Sigmoid colon (tissue), 4 donors: ENCODE measurements around the gene GPR61.

ENCODE experiments used
- EP300 ChIP-seq, 4 donors: sonication (generic); formaldehyde crosslinking; IDR thresholded peaks; one replicate each; pipeline ENCODE4 v1.6.1; 2017; ENCODE audit warnings: antibody characterized with exemption in 4 of 4
- POLR2A ChIP-seq, 2 donors: fragments of 450-650 bp; IDR thresholded peaks; one replicate each; pipeline ENCODE4 v1.6.1; 2016; ENCODE audit warnings: antibody characterized with exemption in 2 of 2, mild to moderate bottlenecking in 2 of 2, moderate library complexity in 2 of 2
- POLR2AphosphoS5 ChIP-seq, 4 donors: sonication (generic); formaldehyde crosslinking; IDR thresholded peaks; one replicate each; pipeline ENCODE4 v1.6.1; 2017; ENCODE audit warnings: antibody characterized with exemption in 4 of 4
- TF ChIP-seq, protein P1 (sequence below), 4 experiments: fragments of 450-650 bp in 3 of 4; fragments of 200-600 bp in 1 of 4; IDR thresholded peaks; one replicate each; pipeline ENCODE4 v1.5.1; 2016 to 2019; ENCODE audit warnings: antibody characterized with exemption in 4 of 4, mild to moderate bottlenecking in 3 of 4, moderate library complexity in 2 of 4

DNA sequence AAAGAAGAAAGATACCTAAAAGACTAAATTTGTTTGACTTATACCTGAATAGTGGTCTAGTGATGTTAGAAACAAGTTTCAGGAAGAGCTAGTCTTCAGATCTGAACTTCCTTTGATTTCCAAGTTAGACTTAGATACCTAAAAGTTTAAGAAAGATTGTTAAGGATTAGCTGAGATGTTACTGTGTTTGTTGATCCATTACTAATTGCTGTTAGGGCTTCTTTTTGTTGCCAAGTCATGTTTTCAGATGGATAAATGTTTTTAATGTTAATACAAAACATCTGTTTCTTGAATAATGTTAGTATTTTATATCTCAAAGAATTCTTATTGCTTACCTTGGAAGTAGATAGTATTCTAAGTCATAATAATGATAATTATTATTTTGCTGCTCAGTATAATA lies 20.3 kb downstream of the GPR61 start:
- no peak for TF ChIP-seq POLR2A (IDR thresholded peaks at IDR 0.05)
- TF ChIP-seq, protein P1, sequence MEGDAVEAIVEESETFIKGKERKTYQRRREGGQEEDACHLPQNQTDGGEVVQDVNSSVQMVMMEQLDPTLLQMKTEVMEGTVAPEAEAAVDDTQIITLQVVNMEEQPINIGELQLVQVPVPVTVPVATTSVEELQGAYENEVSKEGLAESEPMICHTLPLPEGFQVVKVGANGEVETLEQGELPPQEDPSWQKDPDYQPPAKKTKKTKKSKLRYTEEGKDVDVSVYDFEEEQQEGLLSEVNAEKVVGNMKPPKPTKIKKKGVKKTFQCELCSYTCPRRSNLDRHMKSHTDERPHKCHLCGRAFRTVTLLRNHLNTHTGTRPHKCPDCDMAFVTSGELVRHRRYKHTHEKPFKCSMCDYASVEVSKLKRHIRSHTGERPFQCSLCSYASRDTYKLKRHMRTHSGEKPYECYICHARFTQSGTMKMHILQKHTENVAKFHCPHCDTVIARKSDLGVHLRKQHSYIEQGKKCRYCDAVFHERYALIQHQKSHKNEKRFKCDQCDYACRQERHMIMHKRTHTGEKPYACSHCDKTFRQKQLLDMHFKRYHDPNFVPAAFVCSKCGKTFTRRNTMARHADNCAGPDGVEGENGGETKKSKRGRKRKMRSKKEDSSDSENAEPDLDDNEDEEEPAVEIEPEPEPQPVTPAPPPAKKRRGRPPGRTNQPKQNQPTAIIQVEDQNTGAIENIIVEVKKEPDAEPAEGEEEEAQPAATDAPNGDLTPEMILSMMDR (IDR thresholded peaks at IDR 0.05) = no peak
- TF ChIP-seq POLR2AphosphoS5 (IDR thresholded peaks at IDR 0.05) = no peak
- no peak for TF ChIP-seq EP300 (IDR thresholded peaks at IDR 0.05)
